ENCODE measurements around the gene NHLH2.

NHLH2 gene

GRCh38 chr1:115838431-115839028, 2.4 kb downstream of the NHLH2 start:
- no peak for DNase-seq (ENCODE audit: low spot score)

GRCh38 chr1:115837740-115838421, 3.0 kb downstream of the NHLH2 start:
- no peak for DNase-seq (ENCODE audit: low spot score)

GRCh38 chr1:115837341-115837739, 3.6 kb downstream of the NHLH2 start:
- DNase-seq (ENCODE audit: low spot score): no peak

- DNase-seq (ENCODE audit: low spot score): no peak
Measured at GRCh38 chr1:115833856-115834255, 7.1 kb downstream of the NHLH2 start.

GRCh38 chr1:115832651-115833050, 8.3 kb downstream of the NHLH2 start:
- no peak for DNase-seq (ENCODE audit: low spot score)

GRCh38 chr1:115830963-115831362, 10.0 kb downstream of the NHLH2 start:
- no peak for DNase-seq (ENCODE audit: low spot score)

- no peak for DNase-seq (ENCODE audit: low spot score)
Measured at GRCh38 chr1:115829947-115830346, 11.0 kb downstream of the NHLH2 start.

- DNase-seq (ENCODE audit: low spot score): no peak
Measured at GRCh38 chr1:115829023-115829674, 11.8 kb downstream of the NHLH2 start.

GRCh38 chr1:115828101-115829022, 12.6 kb downstream of the NHLH2 start:
- DNase-seq (ENCODE audit: low spot score): no peak

GRCh38 chr1:115827452-115828044, 13.4 kb downstream of the NHLH2 start:
- no peak for DNase-seq (ENCODE audit: low spot score)

GRCh38 chr1:115826628-115827027, 14.3 kb downstream of the NHLH2 start:
- no peak for DNase-seq (ENCODE audit: low spot score)

GRCh38 chr1:115822117-115822516, 18.8 kb downstream of the NHLH2 start:
- DNase-seq (ENCODE audit: low spot score): no peak

GRCh38 chr1:115815694-115816093, 25.2 kb downstream of the NHLH2 start:
- DNase-seq (ENCODE audit: low spot score): no peak

GRCh38 chr1:115814685-115815398, 26.1 kb downstream of the NHLH2 start:
- DNase-seq (ENCODE audit: low spot score): no peak

- DNase-seq (ENCODE audit: low spot score): no peak
Measured at GRCh38 chr1:115813727-115814126, 27.2 kb downstream of the NHLH2 start.

GRCh38 chr1:115811140-115811828, 29.6 kb downstream of the NHLH2 start:
- DNase-seq (ENCODE audit: low spot score): no peak

- DNase-seq (ENCODE audit: low spot score): no peak
Measured at GRCh38 chr1:115810609-115811008, 30.3 kb downstream of the NHLH2 start.

GRCh38 chr1:115809847-115810246, 31.1 kb downstream of the NHLH2 start:
- no peak for DNase-seq (ENCODE audit: low spot score)

GRCh38 chr1:115809076-115809475, 31.9 kb downstream of the NHLH2 start:
- DNase-seq (ENCODE audit: low spot score): no peak

GRCh38 chr1:115807723-115808122, 33.2 kb downstream of the NHLH2 start:
- peak; percentile 38 for DNase-seq (ENCODE audit: low spot score)

GRCh38 chr1:115805597-115805996, 35.3 kb downstream of the NHLH2 start:
- no peak for DNase-seq (ENCODE audit: low spot score)

All from CD4-positive, alpha-beta T cell treated with Interleukin-15 for 4 hours (primary cell).